GM21526 (cell line): ENCODE results near the gene COA1.
"Not testable (repeated sequence)": the region's sequence is repeated elsewhere in the genome, so short reads cannot be mapped to it uniquely, and the experiment has no call there.

ENCODE experiments used
- ATAC-seq: cut with Tn5 transposase; IDR thresholded peaks from one replicate; pipeline ENCODE4 v1.9.1; 2021; ENCODE audit warnings: moderate library complexity; ENCODE audit not compliant: unreplicated experiment, low FRiP score

The COA1 gene

DNA sequence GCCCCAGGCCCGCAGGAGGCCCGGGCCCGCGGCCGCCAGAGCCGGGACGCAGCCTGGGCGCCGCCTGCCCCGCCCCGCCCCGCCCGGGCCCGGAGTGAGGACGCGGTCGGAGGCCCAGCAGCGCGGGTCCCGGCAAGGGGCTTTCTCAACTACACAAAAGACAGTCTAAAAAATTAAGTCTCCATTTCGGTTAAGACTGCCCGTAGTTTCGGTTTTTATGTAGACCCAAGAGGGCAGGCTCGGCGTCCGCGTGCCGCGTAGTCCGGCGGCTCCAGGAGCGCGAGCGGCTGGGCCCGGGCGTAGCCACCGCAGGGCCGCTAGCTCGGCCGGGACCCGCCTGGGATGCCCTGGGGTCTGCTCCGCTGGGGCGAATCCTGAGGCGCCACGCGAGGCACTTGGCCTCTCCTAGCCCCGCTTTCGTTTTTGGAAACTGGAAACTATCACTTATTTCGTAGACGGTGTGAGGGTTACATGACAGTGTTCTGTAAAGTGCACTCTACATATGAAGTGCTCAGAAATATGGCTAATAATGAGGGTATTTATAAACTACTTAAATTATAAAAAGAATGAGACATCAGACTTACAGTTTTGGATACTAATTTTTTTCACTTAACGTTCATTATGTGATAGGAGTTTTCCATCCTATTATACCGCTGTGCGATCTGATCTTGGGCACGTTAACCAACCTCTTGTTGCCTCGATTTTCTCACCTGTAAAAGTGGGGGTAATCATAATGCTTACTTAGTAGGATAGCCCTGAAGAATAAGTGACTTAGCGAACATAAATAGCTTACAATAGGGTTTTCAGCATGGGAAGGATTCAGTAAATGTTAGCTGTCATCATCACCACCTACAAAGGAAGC, 29.7 kb upstream of the COA1 start:
- peak; percentile 47 for ATAC-seq

DNA sequence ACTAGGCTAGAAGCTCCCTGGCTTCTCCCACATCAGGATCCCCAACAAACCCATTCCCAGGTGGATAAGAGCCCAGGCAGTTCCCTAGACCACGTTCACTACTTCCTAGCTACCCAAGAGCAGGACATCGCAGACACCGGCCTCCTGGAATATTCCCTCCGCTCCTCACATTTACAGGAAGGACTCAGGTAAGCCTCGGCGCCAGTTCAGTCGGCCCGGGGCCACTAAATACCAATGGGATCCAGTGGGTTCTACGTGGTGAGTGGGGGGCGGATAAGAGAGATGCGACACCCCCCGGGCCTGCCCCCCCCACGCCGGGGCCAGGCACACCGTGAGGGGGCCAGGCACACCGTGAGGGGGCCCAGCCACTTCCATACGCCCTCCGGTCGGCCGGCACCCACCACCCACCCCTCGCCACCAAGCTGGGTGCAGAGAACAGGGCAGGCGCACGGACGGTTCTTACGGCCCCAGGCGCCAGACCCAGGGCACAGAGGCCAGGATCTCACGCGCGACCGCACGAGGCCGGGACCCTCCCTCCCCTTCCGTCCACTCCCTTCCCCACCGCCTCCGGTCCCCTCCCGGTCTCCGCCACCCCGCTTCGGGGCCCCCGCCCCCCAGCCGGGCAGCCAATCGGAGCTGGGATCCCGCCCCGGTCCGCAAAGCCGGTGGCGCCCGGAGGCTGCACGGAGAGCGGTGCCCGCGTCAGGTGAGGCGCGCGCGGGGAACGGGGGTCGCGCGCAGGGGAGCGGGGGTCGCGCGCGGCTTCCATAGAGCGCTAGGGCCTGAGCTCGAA, 28.9 kb upstream of the COA1 start, which contains the start of gene BLVRA:
BLVRA (plus strand) TSS at position 652 of the 793 bp plus-strand sequence. CDS start 12,479 bp downstream, outside the sequence.
- ATAC-seq = peak; percentile 65

DNA sequence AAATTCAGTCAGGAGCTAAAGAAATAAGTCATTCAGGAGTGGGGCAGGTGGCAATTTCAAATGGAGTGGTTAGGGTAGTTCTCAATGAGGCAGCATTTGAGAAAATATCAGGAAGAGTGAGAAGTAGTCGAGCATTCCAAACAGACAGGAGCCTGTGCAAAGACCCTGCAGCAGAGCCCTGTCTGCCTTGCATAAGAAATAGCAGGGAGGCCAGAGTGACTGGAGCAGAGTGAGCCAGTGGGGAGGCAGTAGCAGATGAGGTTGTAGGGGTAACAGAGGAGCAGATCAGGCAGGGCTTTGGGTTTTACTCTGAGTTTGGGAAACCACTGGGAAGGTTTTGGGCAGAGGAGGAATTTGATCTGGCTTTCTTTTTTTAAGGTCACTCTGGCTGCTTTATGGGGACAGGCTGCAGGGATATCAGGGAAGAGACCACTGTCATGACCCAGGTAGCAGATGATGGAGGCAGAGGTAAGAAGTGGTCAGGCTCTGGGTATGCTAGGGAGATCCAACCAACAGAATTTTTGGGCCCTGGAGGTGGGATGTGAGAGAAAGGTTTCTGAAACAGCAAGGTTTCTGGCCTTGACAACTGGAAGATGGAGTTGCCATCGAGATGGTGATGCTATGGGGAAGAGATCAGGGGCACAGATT, 27.9 kb upstream of the COA1 start:
- ATAC-seq = no peak

DNA sequence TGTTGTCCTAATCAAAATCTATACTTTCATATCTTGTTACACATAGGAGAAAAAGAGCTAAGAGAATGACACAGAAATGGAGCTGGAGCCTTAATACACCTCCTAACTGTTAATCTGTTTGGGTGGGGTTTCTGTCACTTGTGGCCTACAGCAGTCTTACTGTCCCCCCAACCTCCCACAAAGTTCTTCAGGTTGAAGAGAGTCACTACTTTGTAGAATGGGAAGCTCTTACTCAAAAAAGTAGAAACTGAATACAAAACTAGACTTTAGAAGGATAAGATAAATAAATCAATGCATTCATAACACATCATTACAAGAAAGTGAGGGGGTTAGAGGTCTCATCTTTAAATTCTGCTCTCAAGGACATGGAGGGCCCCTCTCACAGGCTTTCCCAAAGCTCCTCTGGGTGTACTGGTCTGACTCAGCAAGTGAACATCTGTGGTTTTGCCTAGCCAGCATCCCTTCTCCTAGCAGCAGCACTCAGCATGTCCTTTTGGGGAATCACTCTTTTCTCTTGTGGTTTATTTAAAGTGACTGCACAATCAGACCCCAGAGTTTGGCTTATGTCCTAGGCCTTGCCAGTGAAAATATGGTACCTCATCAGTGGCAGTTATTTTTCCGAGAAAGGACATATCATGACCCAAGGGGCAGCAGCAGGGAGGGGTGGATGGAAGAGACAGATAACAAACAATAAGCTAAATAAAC, 27.2 kb upstream of the COA1 start:
- ATAC-seq = no peak

DNA sequence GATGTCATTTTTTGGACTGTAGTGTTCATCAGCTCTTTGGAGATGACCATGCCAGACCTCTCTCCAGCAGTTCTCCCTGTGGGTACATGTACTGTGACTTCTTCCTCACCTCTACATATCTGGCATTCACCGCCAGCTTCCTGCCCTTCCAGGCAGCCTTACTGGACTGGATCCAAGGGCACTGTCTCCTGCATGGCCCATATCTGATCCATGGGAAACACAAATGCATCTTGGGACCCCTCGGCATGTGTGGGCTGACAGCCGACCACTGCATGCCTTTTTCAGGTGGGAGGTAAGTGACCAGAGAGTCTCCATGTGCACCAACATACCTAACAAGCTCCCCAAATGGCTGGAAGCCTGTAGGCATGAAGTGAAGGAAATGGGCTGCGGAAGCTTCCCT, 25.3 kb upstream of the COA1 start:
- ATAC-seq = no peak

DNA sequence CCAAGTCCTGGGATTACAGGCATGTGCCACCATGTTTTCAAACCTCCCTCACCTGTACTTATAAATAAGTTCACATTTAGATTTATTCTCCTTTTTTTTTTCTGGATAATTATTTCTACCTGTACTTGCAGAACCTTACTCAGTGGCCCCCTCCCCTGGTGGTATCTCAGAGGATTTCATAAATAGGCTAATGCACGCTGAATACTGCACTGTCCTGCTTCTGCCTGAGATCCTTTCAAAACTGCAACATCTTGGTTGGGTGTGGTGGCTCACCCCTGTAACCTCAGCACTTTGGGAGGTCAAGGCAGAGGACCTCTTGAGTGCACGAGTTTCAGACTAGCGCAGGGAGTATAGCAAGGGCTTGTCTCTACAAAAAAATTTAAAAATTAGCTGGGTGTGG, 24.5 kb upstream of the COA1 start:
- ATAC-seq = no peak

DNA sequence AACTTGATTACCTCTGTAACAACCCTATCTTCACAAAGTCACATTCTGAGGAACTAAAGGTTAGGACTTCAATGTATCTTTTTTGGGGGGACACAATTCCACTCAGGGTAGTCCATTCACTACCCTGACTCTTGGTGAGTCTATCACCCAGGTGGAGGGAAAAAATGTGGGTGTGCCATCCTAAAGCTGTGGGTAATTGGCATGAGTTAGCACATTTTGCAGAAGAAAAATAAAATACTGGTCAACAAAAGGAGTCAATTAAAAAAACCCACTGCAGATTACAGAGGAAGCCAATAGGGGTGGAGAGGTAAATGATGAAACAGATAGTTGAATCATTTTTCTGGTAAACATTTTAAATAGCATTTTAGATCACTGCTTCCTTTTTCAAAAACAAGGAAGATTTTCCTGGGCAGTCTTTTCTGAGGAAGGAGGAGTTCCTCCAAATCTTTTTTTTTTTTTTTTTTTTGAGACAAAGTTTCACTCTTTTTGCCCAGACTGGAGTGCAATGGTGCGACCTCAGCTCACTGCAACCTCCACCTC, 24.0 kb upstream of the COA1 start:
- ATAC-seq = no peak

DNA sequence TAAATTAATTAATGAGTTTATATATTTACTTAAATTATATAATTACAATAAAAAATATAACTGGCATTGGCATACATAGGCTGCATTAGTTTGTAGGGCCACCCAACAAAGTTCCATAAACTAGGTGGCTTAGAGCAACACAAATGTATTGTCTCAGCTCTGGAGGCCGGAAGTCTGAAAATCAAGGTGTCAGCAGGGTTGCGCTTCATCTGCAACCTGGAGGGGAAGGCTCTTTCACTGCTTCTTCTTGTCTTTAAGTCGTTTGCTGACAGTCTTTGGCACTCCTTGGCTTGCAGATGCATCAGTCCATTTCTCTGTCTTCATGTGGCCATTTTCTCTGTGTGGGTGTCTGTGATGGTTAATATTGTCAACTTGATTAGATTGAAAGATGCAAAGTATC, 23.1 kb upstream of the COA1 start:
- no peak for ATAC-seq

DNA sequence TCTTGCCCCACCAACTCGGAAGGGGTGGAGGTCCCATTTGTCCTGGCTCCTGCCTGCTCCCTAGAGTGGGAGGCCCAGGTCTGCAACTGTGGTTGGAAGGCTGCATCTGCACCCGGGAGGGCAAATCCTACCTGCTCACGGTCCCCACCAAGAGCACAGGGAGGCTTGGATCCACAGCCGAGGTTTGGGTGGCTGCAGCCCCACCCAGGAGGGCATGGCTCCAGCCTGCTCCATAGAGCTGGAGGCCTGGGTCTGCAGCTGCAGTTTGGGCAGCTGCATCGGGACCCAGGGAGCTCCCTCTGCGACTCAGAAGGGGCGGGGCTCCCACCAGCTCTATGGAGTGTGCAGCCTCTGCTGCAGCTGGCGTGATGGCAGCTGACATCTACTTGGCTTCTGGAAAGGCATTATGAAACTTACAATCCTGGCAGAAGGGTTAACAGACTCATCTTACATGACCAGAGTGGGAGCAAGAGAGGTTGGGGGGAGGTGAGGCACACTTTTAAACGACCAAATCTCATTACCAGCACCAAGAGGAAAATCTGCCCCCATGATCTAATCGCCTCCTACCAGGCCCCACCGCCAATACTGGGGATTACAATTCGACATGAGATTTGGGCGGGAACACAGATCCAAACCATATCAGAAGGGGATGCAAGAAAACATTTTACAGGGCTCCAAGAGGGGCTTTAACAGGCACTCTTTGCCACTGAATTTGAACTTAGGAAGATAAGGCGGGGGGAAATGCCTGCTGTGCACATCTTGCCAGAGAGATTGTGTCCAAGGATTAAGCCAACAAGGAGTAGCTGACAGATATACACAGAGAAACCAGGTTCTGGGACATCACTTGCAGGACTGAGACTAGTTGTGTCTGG, 20.9 kb upstream of the COA1 start:
- no peak for ATAC-seq

DNA sequence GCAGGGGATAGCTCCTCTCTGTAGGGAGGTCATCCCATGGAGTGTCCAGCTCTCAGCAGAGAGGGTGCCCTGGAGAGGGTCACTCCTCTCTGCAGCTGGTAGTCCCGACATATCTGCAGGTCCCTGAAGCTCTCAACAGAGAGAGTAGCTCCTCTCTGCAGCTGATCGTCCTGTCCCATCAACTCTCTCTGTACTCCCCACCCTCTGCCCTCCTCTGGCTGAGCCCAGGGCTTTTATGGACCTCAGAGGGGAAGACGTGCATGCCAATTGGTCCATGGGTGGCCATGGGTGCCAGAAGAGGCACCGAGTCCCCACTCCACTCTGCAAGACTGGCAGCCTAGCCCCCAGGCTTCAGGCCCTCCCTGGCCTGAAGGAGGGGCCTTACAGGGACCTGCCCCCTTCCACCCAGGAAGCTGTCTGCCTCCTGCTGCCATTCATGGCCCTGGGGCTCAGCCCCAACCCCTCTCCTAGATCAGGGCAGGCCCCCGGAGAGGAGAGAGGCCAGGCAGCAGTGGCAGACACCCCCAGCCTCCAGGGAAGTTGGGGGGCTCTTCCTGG, 20.1 kb upstream of the COA1 start:
- no peak for ATAC-seq

DNA sequence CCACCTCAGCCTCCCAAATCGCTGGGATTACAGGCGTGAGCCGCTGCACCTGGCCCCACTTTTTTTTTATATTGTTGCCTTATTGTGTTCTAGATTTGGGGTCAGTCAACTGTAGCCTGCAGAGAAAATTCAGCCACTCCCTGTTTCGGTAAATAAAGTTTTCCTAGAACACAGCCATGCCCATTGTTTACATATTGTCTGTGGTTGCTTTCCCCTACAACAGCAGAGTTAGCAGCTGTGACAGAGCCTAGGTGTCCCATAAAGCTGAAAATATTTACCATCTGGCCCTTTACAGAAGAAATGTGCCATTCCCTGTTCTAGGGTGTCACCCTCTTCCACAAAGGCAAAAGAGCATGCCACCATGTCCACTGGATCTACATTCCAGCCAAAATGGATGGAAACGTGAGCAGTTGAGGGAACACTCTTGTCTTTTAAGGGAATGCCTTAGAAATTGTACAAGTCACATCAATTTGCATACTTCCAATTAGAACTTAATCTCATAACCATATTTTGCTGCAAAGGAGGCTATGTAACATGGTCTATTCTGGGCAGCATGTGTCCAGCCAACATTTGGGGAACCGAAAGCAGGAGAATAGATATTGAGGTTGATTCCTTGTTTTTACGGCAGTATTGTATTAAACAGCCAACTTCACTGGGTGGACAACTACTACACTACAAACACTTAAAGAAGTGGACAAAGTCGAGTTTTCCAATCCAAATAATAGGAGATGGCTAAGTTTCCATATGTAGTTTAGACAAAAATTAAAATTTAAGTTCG, 18.2 kb upstream of the COA1 start:
- ATAC-seq = no peak

DNA sequence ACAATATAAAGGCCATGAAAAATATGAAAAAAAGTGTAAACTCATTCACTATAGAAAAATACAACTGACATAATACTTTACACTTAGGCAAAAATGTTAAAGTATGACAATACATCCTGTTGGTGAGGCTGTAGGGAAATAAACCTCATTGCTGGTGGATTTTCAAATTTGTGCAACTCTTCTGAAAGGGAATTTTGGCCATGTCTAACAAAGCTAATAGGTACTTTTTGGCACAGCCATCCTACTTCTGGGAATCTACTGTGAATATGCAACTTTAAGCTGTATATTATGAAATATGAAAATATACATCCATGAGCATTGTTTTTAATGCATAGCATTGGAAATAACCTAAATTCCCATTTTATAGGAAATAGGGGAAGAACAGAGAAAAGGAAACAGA, 13.4 kb upstream of the COA1 start:
- no peak for ATAC-seq

DNA sequence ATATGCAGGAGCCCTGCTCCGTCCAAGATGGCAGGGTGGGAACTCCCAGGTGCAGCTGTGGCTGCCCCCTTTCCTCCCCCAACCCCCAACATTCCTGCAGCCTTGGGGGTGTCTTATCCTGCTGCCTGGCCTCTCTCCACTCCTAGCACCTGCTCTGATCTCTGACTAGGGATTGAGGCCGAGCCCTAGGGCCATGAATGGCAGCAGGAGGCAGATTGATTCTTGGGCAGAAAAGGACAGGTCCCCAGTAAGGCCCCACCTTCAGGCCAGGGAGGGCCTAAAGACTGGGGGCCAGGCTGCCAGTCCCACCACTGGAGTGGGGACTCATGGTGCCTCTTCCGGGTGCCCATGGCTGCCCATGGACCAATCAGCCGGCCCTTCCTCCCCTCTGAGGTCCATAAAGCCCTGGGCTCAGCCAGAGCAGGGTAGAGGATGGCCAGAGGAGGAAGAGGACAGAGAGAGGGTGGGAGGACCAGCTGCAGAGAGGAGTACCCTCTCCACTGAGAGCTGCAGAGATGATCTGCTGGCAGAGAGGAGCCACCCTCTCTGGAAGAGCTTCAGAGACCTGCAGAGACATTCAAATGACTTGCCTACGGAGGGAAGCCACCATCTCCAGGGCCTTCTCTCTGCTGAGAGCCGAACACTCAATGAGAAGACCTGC, 8.3 kb upstream of the COA1 start:
- no peak for ATAC-seq

DNA sequence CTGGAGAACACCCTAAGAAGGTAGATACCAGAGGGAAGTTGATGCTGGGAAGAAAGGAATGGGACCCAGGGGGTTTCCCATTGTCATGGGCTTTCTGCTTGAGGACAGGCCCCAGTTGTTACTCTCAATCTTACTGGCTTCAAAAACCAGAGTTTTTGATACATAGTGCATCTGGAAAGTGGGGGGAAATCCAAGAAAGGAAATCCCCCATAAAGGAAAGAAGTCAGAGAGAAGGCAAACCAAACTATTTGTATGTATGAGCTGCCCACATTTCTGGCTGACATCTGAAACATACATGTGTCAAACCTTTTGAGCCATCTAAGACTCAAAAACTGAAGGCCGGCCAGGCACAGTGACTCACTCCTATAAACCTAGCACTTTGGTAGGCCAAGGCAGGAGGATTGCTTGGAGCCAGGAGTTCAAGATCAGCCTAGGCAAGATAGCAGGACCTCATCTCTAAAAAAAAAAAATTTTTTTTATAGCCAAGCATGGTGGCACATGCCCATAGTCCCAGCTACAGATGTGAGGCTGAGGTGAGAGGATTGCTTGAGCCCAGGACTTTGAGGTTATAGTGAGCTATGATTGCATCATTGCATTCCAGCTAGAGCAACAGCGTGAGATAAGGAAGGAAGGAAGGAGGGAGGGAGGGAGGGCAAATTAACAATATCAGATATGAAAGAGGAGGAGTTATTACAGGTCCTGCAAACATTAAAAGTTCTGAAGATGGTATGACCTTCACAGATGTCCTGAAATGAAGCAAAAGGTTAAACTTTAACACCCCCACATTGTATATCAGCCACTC, 6.7 kb upstream of the COA1 start:
- ATAC-seq = peak; percentile 50

DNA sequence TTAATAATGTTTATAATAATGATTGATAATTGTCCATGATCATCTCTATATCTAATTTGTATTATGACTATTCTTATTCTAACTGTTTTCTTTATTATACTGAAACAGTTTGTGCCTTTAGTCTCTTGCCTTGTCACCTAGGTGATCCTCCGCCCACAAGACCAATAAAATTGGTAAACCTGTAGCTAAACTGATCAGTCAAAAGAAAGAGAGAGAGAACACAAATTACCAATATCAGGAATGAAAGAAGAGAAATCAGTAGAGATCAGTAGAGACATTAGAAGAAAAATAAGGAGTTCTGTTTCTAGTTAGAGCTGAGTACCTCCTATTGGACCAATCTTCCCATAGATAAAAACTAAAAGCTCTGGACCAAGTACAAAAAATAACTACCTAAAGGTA, 6.1 kb upstream of the COA1 start:
- peak; percentile 12 for ATAC-seq

DNA sequence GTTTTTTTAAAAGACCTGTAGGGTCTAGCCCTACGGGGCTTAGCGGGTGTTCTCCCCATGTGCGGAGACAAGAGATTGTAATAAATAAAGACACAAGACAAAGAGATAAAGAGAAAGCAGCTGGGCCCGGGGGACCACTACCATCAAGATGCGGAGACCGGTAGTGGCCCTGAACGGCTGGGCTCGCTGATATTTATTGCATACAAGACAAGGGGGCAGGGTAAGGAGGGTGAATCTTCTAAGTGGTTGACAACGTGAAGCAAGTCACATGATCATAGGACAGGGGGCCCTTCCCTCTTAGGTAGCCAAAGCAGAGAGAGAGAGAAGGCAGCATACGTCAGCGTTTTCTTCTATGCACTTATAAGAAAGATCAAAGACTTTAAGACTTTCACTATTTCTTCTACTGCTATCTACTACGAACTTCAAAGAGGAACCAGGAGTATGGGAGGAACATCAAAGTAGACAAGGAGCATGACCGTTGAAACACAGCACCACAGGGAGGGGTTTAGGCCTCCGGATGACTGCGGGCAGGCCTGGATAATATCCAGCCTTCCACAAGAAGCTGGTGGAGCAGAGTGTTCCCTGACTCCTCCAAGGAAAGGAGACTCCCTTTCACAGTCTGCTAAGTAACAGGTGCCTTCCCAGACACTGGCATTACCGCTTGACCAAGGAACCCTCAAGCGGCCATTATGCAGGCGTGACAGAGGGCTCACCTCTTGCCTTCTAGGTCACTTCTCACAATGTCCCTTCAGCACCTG, 5.4 kb upstream of the COA1 start:
- not testable (repeated sequence) for ATAC-seq
